Mesothelial cell of epicardium (in vitro differentiated cells): ENCODE measurements around the gene MALRD1. TPM values are rescaled to one million over a fixed set of nuclear protein-coding genes. Genes with fewer than 3 reads are reported as not detected.

Experiments
- DNase-seq, 2 experiments: peaks; one replicate each; pipeline ENCODE4 v3.0.0; 2021; ENCODE audit warnings: low spot score in 2 of 2; ENCODE audit not compliant: unreplicated experiment in 2 of 2
- H3K27ac Mint-ChIP-seq: 2 replicates; pipeline ENCODE4 v1.8.0; 2021; ENCODE audit warnings: mixed read lengths
- H3K27me3 Mint-ChIP-seq: 2 replicates; pipeline ENCODE4 v1.8.0; 2021; ENCODE audit warnings: low read depth, mixed read lengths
- H3K36me3 Mint-ChIP-seq: 2 replicates; pipeline ENCODE4 v1.8.0; 2021; ENCODE audit warnings: mixed read lengths
- H3K4me1 Mint-ChIP-seq: 2 replicates; pipeline ENCODE4 v1.8.0; 2021; ENCODE audit warnings: mixed read lengths
- H3K4me3 Mint-ChIP-seq: 2 replicates; pipeline ENCODE4 v1.8.0; 2021; ENCODE audit warnings: mild to moderate bottlenecking, moderate library complexity, mixed read lengths
- H3K9me3 Mint-ChIP-seq: 2 replicates; pipeline ENCODE4 v1.8.0; 2021; ENCODE audit warnings: mixed read lengths
- total RNA-seq: library from RNA; stranded (reverse); gene quantifications from 3 replicates; pipeline ENCODE4 v1.2.1, GENCODE V29; 2021
- TF ChIP-seq, protein P1 (sequence below): fragments of 200-600 bp; sonication (generic); IDR thresholded peaks from one replicate; pipeline ENCODE4 v1.5.0; 2021; ENCODE audit warnings: antibody characterized with exemption; ENCODE audit not compliant: unreplicated experiment

Gene MALRD1
- total RNA-seq, 1 donor from 2014 or later, result 11.1 TPM

DNA sequence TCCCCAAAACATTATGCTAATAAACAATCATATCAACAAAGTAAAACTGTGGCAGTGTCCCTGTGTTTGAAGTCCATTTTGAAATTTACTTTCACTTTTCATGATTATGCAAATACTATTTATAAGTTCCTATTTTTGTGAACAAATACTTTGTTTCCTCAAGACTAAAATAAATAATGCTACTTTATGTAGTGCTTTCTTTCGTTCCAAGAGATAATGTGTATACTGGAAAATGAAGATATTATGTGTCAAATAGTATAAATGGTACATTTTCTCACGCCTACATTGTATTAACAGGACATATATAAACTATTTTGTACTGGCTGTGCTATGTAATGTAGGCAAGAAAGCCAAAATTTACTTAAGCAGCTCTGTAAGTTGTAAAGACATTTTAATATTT is 136.3 kb downstream of the MALRD1 start:
- no peak for DNase-seq
- Mint-ChIP-seq H3K27ac (no peak overlapping the region), H3K9me3 (no peaks in the 10 kb centered on the region), H3K4me3 (no peak overlapping the region), H3K27me3 (no peaks in the 10 kb centered on the region), H3K36me3 (no peaks in the 10 kb centered on the region), H3K4me1 (no peaks in the 10 kb centered on the region)
- TF ChIP-seq, protein P1, sequence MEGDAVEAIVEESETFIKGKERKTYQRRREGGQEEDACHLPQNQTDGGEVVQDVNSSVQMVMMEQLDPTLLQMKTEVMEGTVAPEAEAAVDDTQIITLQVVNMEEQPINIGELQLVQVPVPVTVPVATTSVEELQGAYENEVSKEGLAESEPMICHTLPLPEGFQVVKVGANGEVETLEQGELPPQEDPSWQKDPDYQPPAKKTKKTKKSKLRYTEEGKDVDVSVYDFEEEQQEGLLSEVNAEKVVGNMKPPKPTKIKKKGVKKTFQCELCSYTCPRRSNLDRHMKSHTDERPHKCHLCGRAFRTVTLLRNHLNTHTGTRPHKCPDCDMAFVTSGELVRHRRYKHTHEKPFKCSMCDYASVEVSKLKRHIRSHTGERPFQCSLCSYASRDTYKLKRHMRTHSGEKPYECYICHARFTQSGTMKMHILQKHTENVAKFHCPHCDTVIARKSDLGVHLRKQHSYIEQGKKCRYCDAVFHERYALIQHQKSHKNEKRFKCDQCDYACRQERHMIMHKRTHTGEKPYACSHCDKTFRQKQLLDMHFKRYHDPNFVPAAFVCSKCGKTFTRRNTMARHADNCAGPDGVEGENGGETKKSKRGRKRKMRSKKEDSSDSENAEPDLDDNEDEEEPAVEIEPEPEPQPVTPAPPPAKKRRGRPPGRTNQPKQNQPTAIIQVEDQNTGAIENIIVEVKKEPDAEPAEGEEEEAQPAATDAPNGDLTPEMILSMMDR, result no peak

DNA sequence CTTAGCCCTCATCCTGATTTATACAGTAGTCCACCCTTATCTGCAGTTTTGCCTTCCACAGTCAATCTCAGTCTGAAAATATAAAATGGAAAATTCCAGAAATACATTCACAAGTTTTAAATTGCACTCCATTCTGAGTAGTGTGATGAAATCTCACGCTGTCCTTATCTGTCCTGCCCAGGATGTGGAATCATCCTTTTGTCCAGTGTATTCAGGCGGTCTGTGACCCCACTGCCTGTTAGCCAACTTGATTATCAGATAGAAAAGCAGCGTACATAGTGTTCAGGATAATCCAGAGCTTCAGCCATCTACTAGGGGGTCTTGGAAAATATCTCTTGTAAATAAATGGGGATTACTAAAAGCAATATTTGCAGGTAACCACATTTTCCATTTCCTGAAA is 146.3 kb downstream of the MALRD1 start:
- peaks cover 3% of the 10 kb centered on the region for H3K9me3 Mint-ChIP-seq
- TF ChIP-seq, protein P1, result no peak
- no peak overlapping the region for H3K4me3 Mint-ChIP-seq
- DNase-seq, result no peak
- H3K27me3 Mint-ChIP-seq, result no peaks in the 10 kb centered on the region
- H3K27ac Mint-ChIP-seq, result no peak overlapping the region
- H3K4me1 Mint-ChIP-seq, result peaks cover 6% of the 10 kb centered on the region
- H3K36me3 Mint-ChIP-seq, result peaks cover 2% of the 10 kb centered on the region

DNA sequence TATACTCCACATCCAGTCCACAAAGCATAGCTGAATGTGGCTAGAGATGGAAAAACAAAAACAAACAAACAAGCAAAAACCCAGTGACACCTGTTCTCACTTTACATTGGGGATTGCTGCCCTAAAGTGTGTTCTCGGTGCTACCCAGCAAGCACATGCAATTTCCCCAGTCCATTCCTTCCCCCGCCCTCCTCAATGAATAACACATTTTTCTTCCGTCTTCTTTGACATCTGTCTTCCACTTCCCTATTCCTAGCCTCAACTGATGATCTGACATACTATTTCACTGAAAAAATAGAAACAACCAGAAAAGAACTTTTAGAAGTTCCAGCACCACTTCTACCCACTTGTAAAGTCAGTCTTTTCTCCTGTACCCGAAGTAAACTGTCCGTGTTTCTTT is 147.1 kb downstream of the MALRD1 start:
- DNase-seq, result no peak
- peaks cover 8% of the 10 kb centered on the region for H3K4me1 Mint-ChIP-seq
- H3K27me3 Mint-ChIP-seq, result no peaks in the 10 kb centered on the region
- no peak overlapping the region for H3K27ac Mint-ChIP-seq
- H3K36me3 Mint-ChIP-seq, result no peaks in the 10 kb centered on the region
- no peak overlapping the region for H3K4me3 Mint-ChIP-seq
- TF ChIP-seq, protein P1, result no peak
- H3K9me3 Mint-ChIP-seq, result peaks cover 3% of the 10 kb centered on the region

DNA sequence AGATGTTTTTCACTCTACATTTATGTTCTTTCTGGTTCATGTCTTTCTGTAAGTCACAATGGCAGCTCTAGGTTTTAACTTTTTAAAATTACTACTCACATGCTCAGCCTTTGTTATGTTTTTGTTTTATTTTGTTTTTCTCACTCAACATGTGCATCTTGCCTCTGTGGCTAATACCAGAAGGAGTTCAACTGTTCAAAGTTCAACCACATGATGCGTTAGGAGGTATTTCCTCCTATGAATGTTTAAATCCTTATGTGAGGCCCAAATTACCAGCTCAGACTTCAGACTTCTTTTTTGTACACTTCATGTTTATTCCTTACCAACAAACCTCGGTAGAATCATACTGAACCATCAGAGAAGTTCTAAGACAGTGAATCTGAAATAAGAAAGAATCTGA is 151.6 kb downstream of the MALRD1 start:
- DNase-seq, result no peak
- Mint-ChIP-seq H3K36me3 (no peaks in the 10 kb centered on the region), H3K27ac (no peak overlapping the region), H3K4me3 (no peak overlapping the region), H3K27me3 (no peaks in the 10 kb centered on the region), H3K9me3 (no peaks in the 10 kb centered on the region), H3K4me1 (peaks cover 2% of the 10 kb centered on the region)
- TF ChIP-seq, protein P1, result no peak

DNA sequence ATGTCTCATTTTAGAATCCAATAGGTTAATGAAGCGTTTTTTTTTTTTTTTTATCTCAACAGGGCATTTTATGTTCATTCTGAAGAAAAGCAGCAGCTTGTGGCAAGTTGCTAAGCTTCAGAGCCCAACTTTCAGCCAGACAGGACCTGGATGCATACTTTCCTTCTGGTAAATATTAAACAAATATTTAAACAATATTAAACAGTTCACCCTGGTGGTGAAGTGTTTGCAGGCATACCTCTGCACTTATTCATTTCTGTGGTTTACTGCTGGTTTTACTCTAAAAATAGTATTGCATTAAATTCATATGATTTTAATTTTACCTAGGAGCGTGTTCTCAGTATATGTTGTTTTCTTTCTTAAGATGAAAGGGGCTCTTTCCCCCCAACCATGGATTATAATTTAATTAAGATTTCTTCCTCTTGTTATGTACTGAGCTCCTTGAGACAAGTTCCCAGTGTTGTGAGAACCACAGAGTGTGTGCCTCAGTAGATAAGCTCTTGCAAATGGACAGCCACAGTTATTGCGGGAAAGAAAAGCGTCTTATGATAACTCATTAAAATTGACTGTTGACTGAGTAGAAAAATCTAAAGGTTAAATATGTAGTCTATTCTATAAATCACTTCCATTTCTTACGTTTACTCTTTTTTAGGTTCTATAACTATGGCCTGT is 155.8 kb downstream of the MALRD1 start:
- H3K4me1 Mint-ChIP-seq, result peaks cover 2% of the 10 kb centered on the region
- no peaks in the 10 kb centered on the region for H3K36me3 Mint-ChIP-seq
- no peak for DNase-seq
- no peaks in the 10 kb centered on the region for H3K27me3 Mint-ChIP-seq
- H3K4me3 Mint-ChIP-seq, result no peak overlapping the region
- H3K27ac Mint-ChIP-seq, result no peak overlapping the region
- TF ChIP-seq, protein P1, result no peak
- H3K9me3 Mint-ChIP-seq, result no peaks in the 10 kb centered on the region

DNA sequence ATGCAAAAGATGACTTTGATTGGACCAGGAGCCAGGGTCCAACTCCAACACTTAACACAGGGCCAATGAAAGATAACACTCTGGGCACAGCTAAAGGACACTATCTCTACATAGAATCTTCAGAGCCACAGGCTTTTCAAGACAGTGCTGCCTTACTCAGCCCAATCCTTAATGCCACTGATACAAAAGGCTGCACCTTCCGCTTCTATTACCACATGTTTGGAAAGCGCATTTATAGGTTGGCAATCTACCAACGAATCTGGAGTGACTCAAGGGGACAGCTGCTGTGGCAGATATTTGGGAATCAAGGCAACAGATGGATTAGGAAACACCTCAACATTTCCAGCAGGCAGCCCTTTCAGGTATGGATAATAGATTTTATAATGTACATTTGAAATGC is 160.7 kb downstream of the MALRD1 start:
- Mint-ChIP-seq H3K4me3 (no peak overlapping the region), H3K27ac (no peak overlapping the region), H3K27me3 (no peaks in the 10 kb centered on the region), H3K9me3 (no peaks in the 10 kb centered on the region), H3K36me3 (no peaks in the 10 kb centered on the region), H3K4me1 (no peaks in the 10 kb centered on the region)
- TF ChIP-seq, protein P1, result no peak
- DNase-seq, result no peak
